Thymus (tissue), 11 donors: ENCODE data around the gene PCSK6. TPM values are rescaled to one million over a fixed set of nuclear protein-coding genes. Genes with fewer than 3 reads are reported as not detected.

ENCODE experiments used
- DNase-seq, 9 donors: peaks; one replicate each; pipeline ENCODE4 v3.0.0-alpha.2; 2013; ENCODE audit warnings: low spot score in 9 of 9, low read depth in 6 of 9, missing footprints in 1 of 9
- H3K27ac ChIP-seq, 2 donors: one replicate each; pipeline ENCODE4 v1.5.1; 2013; ENCODE audit warnings: control low read depth in 1 of 2, low read depth in 1 of 2, low read length in 1 of 2, mild to moderate bottlenecking in 1 of 2, moderate library complexity in 1 of 2
- H3K27me3 ChIP-seq, 2 donors: one replicate each; pipeline ENCODE4 v1.5.1; 2013; ENCODE audit warnings: low read length in 1 of 2; ENCODE audit not compliant: control insufficient read depth in 2 of 2, insufficient read depth in 1 of 2
- H3K36me3 ChIP-seq, 2 donors: one replicate each; pipeline ENCODE4 v1.5.1; 2013; ENCODE audit warnings: low read length in 1 of 2, mild to moderate bottlenecking in 1 of 2, moderate library complexity in 1 of 2; ENCODE audit not compliant: control insufficient read depth in 2 of 2, insufficient read depth in 2 of 2
- H3K4me1 ChIP-seq, 2 donors: one replicate each; pipeline ENCODE4 v1.5.1; 2013; ENCODE audit warnings: low read length in 2 of 2; ENCODE audit not compliant: control insufficient read depth in 2 of 2, insufficient read depth in 2 of 2
- H3K4me3 ChIP-seq, 2 donors: one replicate each; pipeline ENCODE4 v1.5.1; 2013; ENCODE audit warnings: low read length in 2 of 2, control low read depth in 1 of 2, mild to moderate bottlenecking in 1 of 2
- H3K9me3 ChIP-seq, 2 donors: one replicate each; pipeline ENCODE4 v1.5.1; 2013; ENCODE audit warnings: low read length in 1 of 2, mild to moderate bottlenecking in 1 of 2; ENCODE audit not compliant: control insufficient read depth in 2 of 2, insufficient read depth in 1 of 2
- WGBS: extraction: QIAGEN DNeasy Blood & Tissue Kit; methylation state at CpG from one replicate; pipeline ENCODE4 v1.1.7; 2013; 5-methylcytosine and 5-hydroxymethylcytosine counted together
- polyA plus RNA-seq: library from polyadenylated mRNA; stranded (reverse); fragments of 200-250 nt; gene quantifications from one replicate; pipeline ENCODE4 v1.2.3, GENCODE V29; 2013
- total RNA-seq: library from RNA; stranded (reverse); fragments of 120-200 nt; gene quantifications from one replicate; pipeline ENCODE4 v1.2.4, GENCODE V29; 2013
- donor health status: healthy.

PCSK6 gene
- total and polyA plus RNA-seq, 2 donors, result 10.1 to 10.5 TPM

DNA sequence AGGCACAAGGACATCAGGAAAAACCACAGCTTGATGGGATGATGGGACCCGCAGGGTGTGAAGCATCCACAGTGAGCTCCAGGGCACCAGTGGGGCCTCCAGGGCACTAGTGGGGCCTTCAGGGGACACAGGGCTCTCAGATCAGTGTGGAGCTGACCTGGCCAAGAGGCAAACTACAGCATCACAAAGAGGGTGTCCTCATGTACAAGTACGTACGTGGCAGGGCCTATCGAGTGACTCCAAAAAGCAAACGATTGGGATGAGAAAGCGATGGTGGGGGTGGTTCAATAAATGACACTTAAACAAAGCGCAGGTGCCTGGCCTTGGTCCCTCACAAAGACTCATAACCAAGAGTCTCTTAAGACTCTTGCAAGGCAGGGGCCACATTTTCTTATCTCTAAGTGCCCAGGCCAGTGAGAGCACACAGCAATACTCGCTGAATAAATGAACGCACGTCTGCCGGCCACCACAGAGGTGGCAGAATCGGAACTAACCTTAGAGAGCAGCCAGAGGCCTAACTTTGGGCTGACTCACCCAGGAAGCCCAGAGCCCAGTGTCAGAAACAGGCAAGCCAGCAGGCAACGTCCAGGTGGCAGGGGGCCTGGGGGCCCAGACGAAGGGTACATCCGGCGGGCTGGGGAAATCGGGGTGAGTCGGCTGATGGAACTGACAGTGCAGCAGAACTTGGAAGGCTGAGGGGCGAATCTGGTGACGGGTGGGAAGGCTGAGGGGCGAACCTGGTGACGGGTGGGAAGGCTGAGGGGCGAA, 8.7 kb downstream of the PCSK6 start:
- Histone ChIP-seq H3K4me1 (peaks cover 0 to 15% of the 10 kb centered on the region in 2 donors), H3K9me3 (no peaks in the 10 kb centered on the region), H3K4me3 (no peak overlapping the region), H3K36me3 (no peaks in the 10 kb centered on the region), H3K27me3 (peaks cover 2 to 3% of the 10 kb centered on the region in 2 donors), H3K27ac (no peak overlapping the region)
- DNase-seq, result no peak
- 77% methylated on average over 23 of the region's 23 CpGs for WGBS

DNA sequence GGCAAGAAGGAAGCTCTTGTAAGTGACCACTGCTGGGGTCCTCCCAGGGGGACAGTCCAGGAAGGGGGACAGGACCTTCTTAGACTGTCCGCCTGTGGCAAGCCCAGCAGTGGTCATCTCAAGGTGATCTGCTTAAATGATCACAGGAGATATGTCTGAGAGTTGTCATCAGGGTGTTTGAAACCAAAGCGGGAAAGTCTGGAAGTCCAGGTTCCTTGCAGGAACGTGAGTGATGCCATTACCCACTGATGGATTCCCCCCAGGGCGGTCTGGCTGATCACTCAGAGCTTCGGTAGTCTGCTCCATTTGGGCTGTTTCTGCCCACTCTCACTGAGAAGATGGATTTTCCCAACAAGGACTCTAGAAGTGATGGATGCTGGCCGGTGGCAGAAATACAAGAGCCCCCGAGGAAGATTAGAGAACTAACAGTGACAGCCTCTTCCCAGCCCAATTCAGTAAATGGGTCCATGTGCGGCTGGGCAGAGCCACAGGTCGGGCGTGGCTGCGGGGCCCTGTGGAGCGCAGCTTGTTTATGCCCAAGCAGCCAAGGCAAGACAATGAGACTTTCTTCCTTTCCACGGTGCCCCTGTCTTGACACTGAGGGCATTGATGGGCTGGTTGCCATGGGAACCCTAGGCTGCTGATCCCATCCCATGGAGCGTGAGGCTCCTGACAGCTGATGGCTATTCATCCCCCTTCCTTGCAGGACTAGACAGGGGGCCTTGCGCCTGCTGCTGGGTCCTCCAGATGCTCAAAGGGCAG, 9.5 kb downstream of the PCSK6 start:
- no peak overlapping the region for H3K4me3 ChIP-seq
- no peaks in the 10 kb centered on the region for H3K36me3 ChIP-seq
- H3K27ac ChIP-seq, result no peak overlapping the region
- 97% methylated on average over 15 of the region's 15 CpGs for WGBS
- H3K4me1 ChIP-seq, result peaks cover 0 to 15% of the 10 kb centered on the region in 2 donors
- H3K27me3 ChIP-seq, result peaks cover 2 to 3% of the 10 kb centered on the region in 2 donors
- H3K9me3 ChIP-seq, result no peaks in the 10 kb centered on the region
- DNase-seq, result no peak

DNA sequence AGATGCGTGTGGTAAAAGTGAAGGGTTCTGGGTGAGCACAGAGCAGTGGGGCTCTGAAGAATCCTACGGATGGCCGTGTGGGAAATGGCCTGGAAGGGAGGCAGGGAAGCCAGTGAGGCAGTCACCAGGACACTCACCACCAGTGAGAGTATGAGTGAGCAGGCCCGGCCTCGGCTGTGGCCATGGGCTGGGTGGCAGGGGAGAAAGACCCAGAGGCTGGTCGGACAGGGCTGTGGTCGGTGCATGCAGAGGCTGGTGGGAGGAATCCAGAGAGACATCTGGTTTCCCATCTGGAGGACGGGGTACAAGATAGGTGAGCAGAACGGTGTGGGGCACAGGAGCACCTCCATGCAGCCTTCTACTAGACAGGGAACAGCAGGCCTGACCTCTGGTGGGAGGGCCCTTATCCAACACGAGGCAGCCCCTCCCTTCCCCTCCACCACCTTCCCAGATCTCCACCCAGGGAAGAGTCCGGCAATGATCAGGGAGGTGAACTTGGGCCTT, 10.1 kb downstream of the PCSK6 start:
- Histone ChIP-seq H3K4me1 (peaks cover 0 to 15% of the 10 kb centered on the region in 2 donors), H3K9me3 (no peaks in the 10 kb centered on the region), H3K4me3 (no peak overlapping the region), H3K36me3 (no peaks in the 10 kb centered on the region), H3K27ac (no peak overlapping the region), H3K27me3 (peaks cover 0 to 2% of the 10 kb centered on the region in 2 donors)
- WGBS, result 94% methylated on average over 11 of the region's 11 CpGs
- DNase-seq, result no peak

GRCh38 chr15:101478701-101479341, 10.7 kb downstream of the PCSK6 start:
- H3K27me3 ChIP-seq, result peaks cover 0 to 2% of the 10 kb centered on the region in 2 donors
- DNase-seq, result no peak
- H3K36me3 ChIP-seq, result no peaks in the 10 kb centered on the region
- peaks cover 0 to 15% of the 10 kb centered on the region in 2 donors for H3K4me1 ChIP-seq
- no peak overlapping the region for H3K27ac ChIP-seq
- H3K9me3 ChIP-seq, result no peaks in the 10 kb centered on the region
- WGBS, result 91% methylated on average over 14 of the region's 14 CpGs
- no peak overlapping the region for H3K4me3 ChIP-seq

- H3K36me3 ChIP-seq, result no peaks in the 10 kb centered on the region
- H3K27ac ChIP-seq, result no peak overlapping the region
- DNase-seq, result no peak
- no peaks in the 10 kb centered on the region for H3K9me3 ChIP-seq
- H3K4me1 ChIP-seq, result peaks cover 0 to 15% of the 10 kb centered on the region in 2 donors
- H3K4me3 ChIP-seq, result no peak overlapping the region
- H3K27me3 ChIP-seq, result peaks cover 0 to 1% of the 10 kb centered on the region in 2 donors
- 92% methylated on average over 5 of the region's 5 CpGs for WGBS
Observed at GRCh38 chr15:101477851-101478362, 11.6 kb downstream of the PCSK6 start.

GRCh38 chr15:101476756-101477155, 12.8 kb downstream of the PCSK6 start:
- WGBS, result 90% methylated on average over 10 of the region's 10 CpGs

DNA sequence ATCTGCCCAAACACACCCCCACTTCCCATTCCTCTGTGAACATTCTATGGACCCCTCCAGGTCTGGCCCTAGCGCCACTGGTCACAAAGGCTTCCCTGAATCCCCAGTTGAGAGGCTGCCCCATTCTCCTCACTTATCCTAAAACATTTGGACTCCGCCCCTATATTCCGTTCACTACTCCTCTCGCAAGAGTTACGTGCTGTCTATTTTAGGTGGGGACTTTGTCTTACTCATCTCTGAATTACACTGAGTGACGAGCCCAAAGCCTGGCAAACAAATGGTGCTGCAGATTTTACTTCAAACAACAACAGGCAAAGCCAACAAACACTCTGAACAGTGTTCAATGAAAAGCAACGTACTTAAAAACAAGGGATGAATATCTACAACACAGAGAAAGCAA, 14.5 kb downstream of the PCSK6 start:
- no peak overlapping the region for H3K4me3 ChIP-seq
- WGBS, result 92% methylated on average over 7 of the region's 7 CpGs
- no peak overlapping the region for H3K27ac ChIP-seq
- no peaks in the 10 kb centered on the region for H3K27me3 ChIP-seq
- peaks cover 0 to 3% of the 10 kb centered on the region in 2 donors for H3K4me1 ChIP-seq
- no peaks in the 10 kb centered on the region for H3K9me3 ChIP-seq
- no peaks in the 10 kb centered on the region for H3K36me3 ChIP-seq
- DNase-seq, result no peak

More at GRCh38 chr15:101476756-101477155, 12.8 kb downstream of the PCSK6 start:
- H3K27me3 ChIP-seq, result no peaks in the 10 kb centered on the region
- no peaks in the 10 kb centered on the region for H3K9me3 ChIP-seq
- H3K4me3 ChIP-seq, result no peak overlapping the region
- DNase-seq, result no peak
- peaks cover 0 to 12% of the 10 kb centered on the region in 2 donors for H3K4me1 ChIP-seq
- no peaks in the 10 kb centered on the region for H3K36me3 ChIP-seq
- no peak overlapping the region for H3K27ac ChIP-seq

- Histone ChIP-seq H3K36me3 (no peaks in the 10 kb centered on the region), H3K4me1 (peaks cover 0 to 3% of the 10 kb centered on the region in 2 donors), H3K27me3 (no peaks in the 10 kb centered on the region), H3K4me3 (no peak overlapping the region), H3K9me3 (no peaks in the 10 kb centered on the region), H3K27ac (no peak overlapping the region)
- DNase-seq, result no peak
- 96% methylated on average over 10 of the region's 10 CpGs for WGBS
Observed at GRCh38 chr15:101474233-101474632, 15.3 kb downstream of the PCSK6 start.
